PC-9 (cell line): ENCODE data around the gene NKX2-4. TPM values are rescaled to one million over a fixed set of nuclear protein-coding genes. Genes with fewer than 3 reads are reported as not detected.

Source experiments
- BruUV-seq: library from RNA; stranded (reverse); fragments of 400-500 nt; replicated peaks from 2 replicates; lab custom pipeline; 2021; lab: Mats Ljungman, UMichigan
- CTCF ChIA-PET: fragments of 300-600 bp; sonication (Branson Sonifier 250); formaldehyde crosslinking; loops from one replicate; lab custom pipeline; 2022; ENCODE audit warnings: antibody characterized with exemption; lab: Charles Lee
- POLR2A ChIA-PET: fragments of 300-600 bp; sonication (Branson Sonifier 250); formaldehyde crosslinking; loops from one replicate; lab custom pipeline; 2022; ENCODE audit warnings: antibody characterized with exemption; ENCODE audit not compliant: unreplicated experiment; lab: Charles Lee
- DNase-seq, 2 experiments: peaks; one replicate each; pipeline versions ENCODE4 v3.0.0 to v3.0.0-alpha.2; 2015 to 2022; ENCODE audit warnings: mixed read lengths in 1 of 2
- H2AFZ ChIP-seq: fragments of 200-600 bp; sonication (generic); 2 replicates; pipeline ENCODE4 v1.8.1; 2017; ENCODE audit warnings: antibody characterized with exemption
- H3F3A ChIP-seq: fragments of 200-600 bp; sonication (generic); 2 replicates; pipeline ENCODE4 v1.8.1; 2017; ENCODE audit warnings: antibody characterized with exemption, mild to moderate bottlenecking, low read depth; ENCODE audit not compliant: insufficient read depth
- H3K27ac ChIP-seq: fragments of 200-600 bp; sonication (generic); 2 replicates; pipeline ENCODE4 v1.6.1; 2016; ENCODE audit warnings: mixed run types
- H3K27me3 ChIP-seq: fragments of 200-600 bp; sonication (generic); 2 replicates; pipeline ENCODE4 v1.6.1; 2016; ENCODE audit warnings: low read depth, mixed run types; ENCODE audit not compliant: insufficient read depth
- H3K36me3 ChIP-seq: fragments of 200-600 bp; sonication (generic); 2 replicates; pipeline ENCODE4 v1.6.1; 2016; ENCODE audit warnings: low read depth, mixed run types
- H3K4me1 ChIP-seq: fragments of 200-600 bp; sonication (generic); replicated peaks from 2 replicates; pipeline ENCODE4 v1.6.1; 2016; ENCODE audit warnings: mixed run types; ENCODE audit not compliant: insufficient read depth
- H3K4me2 ChIP-seq: fragments of 200-600 bp; sonication (generic); 2 replicates; pipeline ENCODE4 v1.6.1; 2017; ENCODE audit warnings: mixed run types
- H3K4me3 ChIP-seq: fragments of 200-600 bp; sonication (generic); 2 replicates; pipeline ENCODE4 v1.6.1; 2016; ENCODE audit warnings: mixed run types
- H3K79me2 ChIP-seq: fragments of 200-600 bp; sonication (generic); 2 replicates; pipeline ENCODE4 v1.6.1; 2017; ENCODE audit warnings: low read depth, mixed run types
- H3K9me2 ChIP-seq: fragments of 200-600 bp; sonication (generic); 2 replicates; pipeline ENCODE4 v1.8.1; 2017; ENCODE audit warnings: mild to moderate bottlenecking; ENCODE audit not compliant: insufficient read depth
- H3K9me3 ChIP-seq: fragments of 200-600 bp; sonication (generic); 2 replicates; pipeline ENCODE4 v1.8.1; 2016; ENCODE audit warnings: low read depth; ENCODE audit not compliant: insufficient read depth
- H4K20me1 ChIP-seq: fragments of 200-600 bp; sonication (generic); 2 replicates; pipeline ENCODE4 v1.8.1; 2017; ENCODE audit not compliant: insufficient read depth
- EZH2 ChIP-seq: fragments of 200-600 bp; sonication (generic); IDR thresholded peaks from 2 replicates; pipeline ENCODE4 v1.8.0; 2017; ENCODE audit warnings: antibody characterized with exemption, low read depth
- intact Hi-C: fragments of 100-400 bp; cut with micrococcal nuclease; formaldehyde crosslinking; loops from one replicate; pipeline ENCODE4 v1.10.0; 2022; ENCODE audit not compliant: unreplicated experiment
- total RNA-seq: library from RNA; stranded (reverse); gene quantifications from 2 replicates; pipeline ENCODE4 v1.2.3, GENCODE V29; 2021
- TF ChIP-seq, protein P1 (sequence below): fragments of 200-600 bp; sonication (generic); conservative IDR thresholded peaks from 2 replicates; pipeline ENCODE4 v1.6.1; 2017; ENCODE audit warnings: mixed run types, antibody characterized with exemption, mild to moderate bottlenecking, moderate library complexity

The NKX2-4 gene
- total RNA-seq, 1 experiment from 2014 or later, result not detected

DNA sequence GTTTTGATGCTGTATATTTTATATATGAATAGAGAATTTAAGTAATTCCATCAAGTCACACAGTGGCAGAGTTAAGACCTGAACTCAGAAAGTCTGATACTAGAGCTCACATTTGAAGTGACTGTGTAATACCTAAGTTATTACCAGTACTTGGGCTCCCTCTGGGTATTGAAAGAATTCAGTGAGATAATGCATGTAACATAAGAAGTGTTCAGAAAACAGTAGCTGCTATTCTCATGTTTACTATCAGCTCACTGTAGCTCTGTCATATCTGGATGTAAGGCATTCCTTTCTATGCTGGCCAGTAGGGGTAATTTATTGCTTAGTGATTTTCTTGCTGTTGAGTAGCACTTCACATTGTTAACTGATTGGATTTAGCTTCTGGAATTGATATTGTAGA, 44.6 kb downstream of the NKX2-4 start:
- TF ChIP-seq, protein P1, sequence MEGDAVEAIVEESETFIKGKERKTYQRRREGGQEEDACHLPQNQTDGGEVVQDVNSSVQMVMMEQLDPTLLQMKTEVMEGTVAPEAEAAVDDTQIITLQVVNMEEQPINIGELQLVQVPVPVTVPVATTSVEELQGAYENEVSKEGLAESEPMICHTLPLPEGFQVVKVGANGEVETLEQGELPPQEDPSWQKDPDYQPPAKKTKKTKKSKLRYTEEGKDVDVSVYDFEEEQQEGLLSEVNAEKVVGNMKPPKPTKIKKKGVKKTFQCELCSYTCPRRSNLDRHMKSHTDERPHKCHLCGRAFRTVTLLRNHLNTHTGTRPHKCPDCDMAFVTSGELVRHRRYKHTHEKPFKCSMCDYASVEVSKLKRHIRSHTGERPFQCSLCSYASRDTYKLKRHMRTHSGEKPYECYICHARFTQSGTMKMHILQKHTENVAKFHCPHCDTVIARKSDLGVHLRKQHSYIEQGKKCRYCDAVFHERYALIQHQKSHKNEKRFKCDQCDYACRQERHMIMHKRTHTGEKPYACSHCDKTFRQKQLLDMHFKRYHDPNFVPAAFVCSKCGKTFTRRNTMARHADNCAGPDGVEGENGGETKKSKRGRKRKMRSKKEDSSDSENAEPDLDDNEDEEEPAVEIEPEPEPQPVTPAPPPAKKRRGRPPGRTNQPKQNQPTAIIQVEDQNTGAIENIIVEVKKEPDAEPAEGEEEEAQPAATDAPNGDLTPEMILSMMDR, result no peak
- no peak for TF ChIP-seq EZH2
- no peak overlapping the region for H3K27ac ChIP-seq
- intact Hi-C loops, result no loop called here
- no peaks in the 10 kb centered on the region for H3K79me2 ChIP-seq
- peaks cover 16% of the 10 kb centered on the region for H4K20me1 ChIP-seq
- no peaks in the 10 kb centered on the region for H3K27me3 ChIP-seq
- peaks cover 26% of the 10 kb centered on the region for H3K36me3 ChIP-seq
- no TSS peak for BruUV-seq
- H3K9me2 ChIP-seq, result no peaks in the 10 kb centered on the region
- no peaks in the 10 kb centered on the region for H3K4me1 ChIP-seq
- no peak overlapping the region for H2AFZ ChIP-seq
- ChIA-PET POLR2A (interaction anchor here (0.6 kb wide), 1 partner anchor 37 kb away, joined by 4 read pairs; no protein-coding TSS in a partner anchor), CTCF (no interaction called here)
- H3K4me3 ChIP-seq, result no peak overlapping the region
- H3F3A ChIP-seq, result no peaks in the 10 kb centered on the region
- no peak overlapping the region for H3K4me2 ChIP-seq
- no peaks in the 10 kb centered on the region for H3K9me3 ChIP-seq
- DNase-seq, result no peak

Other genes starting within 250 kb of the NKX2-4 start
- gene XRN2, start 94.2 kb downstream of the NKX2-4 start, total RNA-seq, result 70.4 and 78.3 TPM in 2 replicates
- not detected in 2 replicates for gene NKX2-2, start 116.5 kb upstream of the NKX2-4 start, total RNA-seq